Activated CD8-positive, alpha-beta memory T cell treated with anti-CD3 and anti-CD28 coated beads for 48 hours (primary cell): ENCODE data around the gene TMEM139.
"Not testable (repeated sequence)": the region's sequence is repeated elsewhere in the genome, so short reads cannot be mapped to it uniquely, and the experiment has no call there.

Source experiments
- DNase-seq, 3 experiments: peaks; one replicate each; pipeline ENCODE4 v3.0.0-alpha.2; 2020; ENCODE audit warnings: low read depth in 2 of 3, low spot score in 2 of 3

The TMEM139 gene

DNA sequence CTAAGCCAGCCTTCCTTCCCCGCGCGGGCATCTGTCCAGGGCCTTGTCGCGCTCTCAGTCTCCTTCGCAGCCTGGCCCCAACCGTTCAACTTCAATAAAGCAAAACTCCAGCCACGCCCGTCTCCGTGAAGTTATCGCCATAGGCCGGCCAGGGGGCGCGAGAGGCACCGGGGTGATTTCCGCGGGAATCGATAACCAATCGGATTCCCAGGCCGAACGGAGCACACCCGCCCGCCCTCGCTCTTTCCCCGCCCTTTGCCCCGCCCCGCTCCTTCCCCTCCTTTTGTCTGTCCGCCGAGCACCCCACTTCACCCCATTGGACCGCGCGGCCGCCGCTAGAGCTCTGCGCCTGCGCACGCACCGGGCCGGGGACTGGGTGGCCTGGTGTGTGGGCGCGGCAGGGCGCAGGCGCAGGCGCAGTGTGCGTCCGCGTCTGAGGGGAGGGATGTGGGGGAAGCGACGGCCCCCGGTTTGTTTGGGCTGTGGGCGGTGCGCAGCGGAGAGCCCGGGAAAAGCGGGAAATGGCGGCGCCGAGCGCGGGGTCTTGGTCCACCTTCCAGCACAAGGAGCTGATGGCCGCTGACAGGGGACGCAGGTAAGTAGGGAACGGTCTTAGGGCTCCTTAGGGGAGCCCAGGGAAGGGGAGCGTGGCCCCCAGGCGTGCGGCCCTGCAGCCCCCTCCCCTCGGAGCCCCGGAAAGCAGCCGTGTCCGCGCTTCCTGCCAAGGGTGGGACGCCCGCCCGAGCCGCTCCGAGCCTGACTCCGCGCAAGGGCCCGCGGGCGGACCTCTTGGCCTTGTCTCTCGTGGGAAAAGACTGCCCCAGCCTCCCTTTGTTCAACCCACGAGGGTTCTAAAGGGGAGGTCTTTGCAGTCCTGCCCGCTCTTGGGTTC, 3.4 kb downstream of the TMEM139 start, which contains the start of gene CASP2:
CASP2 (plus strand) TSS at position 417 of the 892 bp plus-strand sequence; CDS start at position 522, 105 bp downstream.
- peak; percentile 92 to 98 (median 96) for DNase-seq

DNA sequence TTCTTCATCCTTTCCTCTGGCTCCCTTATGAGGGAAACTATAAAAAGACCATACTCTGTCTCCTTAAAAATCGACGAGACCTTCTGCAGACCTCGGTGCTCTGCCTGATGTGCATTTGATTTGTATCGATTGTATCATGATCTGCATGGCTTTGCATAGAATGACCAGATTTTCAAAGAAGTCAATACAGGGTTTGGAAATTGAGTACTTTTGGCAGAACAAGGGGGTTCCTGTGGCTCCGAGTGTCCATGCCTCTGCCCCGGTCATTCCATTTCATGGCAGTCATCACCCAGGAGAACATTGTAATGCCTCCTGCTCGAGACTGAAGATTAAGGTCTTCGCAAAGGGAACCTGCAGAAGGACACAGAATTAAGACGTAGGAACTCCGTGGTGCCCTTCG, 4.1 kb downstream of the TMEM139 start:
- DNase-seq, result no peak

DNA sequence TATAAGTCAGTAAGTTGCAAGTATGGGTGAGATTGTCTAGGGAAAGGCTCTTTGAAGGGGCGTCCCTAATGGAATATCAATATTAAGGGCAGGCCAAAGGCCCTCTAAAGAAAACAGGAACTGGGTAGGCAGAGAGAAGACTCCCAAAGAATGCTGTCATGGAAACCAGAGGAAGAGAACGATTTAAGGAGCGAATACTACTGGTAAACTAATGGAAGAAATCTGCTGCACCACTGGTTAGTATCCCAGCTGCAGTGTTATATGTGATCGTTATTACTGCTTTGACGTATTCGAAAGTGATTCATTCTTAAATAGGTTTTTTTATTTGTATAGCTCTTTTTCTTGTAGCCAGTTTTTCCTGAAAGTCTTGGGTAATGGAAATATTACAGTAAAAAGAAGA, 4.7 kb downstream of the TMEM139 start:
- no peak for DNase-seq

DNA sequence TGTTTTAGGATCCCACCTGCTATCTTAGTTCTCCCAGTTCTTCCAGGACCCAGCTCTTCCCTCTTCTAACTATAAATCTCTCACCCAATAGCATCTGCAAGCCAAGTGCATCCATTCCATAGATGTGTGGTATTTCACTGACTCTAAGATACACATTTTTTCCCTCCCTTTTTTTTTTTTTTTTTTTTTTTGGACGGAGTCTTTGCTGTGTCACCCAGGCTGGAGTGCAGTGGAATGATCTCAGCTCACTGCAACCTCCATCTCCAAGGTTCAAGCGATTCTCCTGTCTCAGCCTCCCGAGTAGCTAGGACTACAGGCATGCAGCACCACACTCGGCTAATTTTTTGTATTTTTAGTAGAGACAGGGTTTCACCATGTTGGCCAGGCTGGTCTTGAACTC, 5.1 kb downstream of the TMEM139 start:
- not testable (repeated sequence) for DNase-seq

DNA sequence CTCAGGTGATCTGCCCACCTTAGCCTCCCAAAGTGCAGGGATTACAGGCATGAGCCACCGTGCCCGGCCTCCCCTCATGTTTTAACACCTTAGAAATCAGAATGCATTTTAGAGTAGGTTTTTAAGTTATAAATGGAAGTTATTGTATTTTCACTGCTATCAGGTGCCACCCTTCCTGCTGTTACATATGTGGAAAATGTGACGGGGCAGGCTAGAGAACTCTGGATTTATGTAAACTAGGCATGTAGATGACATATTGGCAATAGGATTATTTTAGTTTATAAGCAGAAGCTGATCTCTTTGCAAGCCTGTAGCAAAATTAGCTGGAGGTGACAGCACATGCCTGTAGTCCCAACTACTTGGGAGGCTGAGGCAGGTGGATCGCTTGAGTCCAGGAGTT, 5.5 kb downstream of the TMEM139 start:
- no peak for DNase-seq

DNA sequence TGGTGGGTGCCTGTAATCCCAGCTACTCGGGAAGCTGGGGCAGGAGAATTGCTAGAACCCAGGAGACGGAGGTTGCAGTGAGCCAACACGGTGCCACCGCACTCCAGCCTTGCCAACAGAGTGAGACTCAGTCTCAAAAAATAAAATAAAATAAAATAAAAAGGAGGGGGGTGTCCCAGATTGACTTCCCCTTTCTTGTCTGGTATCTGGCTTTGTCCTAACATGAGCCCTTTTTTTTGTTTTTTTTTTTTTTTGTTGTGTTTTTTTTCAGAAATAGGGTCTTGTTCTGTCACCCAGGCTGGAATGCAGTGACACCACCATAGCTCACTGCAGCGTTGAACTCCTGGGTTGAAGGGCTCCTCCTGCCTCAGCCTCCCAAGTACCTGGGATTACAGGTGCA, 8.1 kb downstream of the TMEM139 start:
- DNase-seq, result no peak

DNA sequence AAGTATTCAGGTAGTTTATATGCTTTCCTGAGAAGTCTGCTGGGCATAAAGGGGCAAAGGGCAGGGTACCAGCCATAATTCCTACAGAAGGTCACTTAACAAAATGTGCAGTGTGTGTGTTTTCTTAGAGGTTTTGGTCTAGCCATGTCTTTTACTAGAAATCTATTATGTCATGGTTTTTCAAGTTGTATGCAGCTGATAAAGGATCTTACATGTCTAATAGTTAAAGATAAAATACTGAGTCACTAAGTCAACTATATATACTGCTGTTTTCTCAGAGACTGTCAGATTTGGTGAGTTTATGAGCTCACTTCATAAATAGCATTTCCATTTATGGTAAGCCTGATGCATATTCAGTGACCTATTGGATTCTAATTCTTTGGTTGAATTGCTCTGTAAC, 11.1 kb downstream of the TMEM139 start:
- no peak for DNase-seq

DNA sequence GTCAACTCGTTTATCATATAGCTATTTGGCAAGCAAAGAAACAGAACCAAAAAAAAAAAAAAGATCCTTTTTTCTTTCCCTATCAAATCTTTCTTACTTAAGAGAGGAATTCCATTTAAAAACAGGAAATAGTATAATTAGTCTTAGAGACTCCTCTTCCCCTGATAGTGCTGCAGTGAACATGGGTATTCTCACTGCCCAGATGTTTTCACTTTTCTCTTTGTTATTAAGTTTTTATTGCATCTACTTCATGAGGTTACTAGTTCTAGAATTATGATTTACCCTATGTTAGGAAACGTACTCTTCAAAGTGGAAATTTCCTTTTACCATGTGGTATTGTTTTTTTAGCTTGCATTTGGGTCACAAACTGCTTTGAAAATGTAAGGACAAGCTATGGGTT, 11.9 kb downstream of the TMEM139 start:
- no peak for DNase-seq

DNA sequence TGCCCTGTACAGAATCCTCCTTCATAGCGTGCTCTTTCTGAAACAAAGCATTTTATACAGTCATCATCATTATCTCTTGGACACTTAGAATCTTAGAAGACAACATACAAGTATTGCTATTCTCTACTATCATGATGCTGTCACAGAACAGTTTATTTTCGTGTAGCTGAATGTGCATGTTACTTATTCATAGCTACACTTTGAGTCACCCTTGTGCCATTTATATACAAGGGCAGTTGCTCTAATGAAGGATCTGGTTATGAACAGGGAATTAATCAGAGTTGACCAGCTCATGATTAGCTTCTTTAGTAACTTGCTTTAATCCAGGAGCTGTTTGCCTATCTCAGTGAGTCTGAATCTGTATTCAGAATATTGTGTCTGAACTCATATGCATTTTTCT, 14.6 kb downstream of the TMEM139 start:
- DNase-seq, result no peak

DNA sequence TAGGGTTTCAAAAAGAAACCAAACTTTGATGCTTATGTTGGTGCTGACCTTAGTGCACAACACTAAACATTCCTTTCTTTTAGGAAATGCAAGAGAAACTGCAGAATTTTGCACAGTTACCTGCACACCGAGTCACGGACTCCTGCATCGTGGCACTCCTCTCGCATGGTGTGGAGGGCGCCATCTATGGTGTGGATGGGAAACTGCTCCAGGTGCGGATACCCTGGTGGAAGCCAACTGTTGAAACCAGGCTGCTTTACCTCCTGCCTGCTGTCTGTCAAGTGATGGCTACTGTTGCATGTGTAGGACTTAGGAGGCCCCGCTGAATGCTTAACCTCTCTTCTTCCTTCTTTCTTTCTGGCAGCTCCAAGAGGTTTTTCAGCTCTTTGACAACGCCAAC, 15.1 kb downstream of the TMEM139 start:
- DNase-seq, result no peak

DNA sequence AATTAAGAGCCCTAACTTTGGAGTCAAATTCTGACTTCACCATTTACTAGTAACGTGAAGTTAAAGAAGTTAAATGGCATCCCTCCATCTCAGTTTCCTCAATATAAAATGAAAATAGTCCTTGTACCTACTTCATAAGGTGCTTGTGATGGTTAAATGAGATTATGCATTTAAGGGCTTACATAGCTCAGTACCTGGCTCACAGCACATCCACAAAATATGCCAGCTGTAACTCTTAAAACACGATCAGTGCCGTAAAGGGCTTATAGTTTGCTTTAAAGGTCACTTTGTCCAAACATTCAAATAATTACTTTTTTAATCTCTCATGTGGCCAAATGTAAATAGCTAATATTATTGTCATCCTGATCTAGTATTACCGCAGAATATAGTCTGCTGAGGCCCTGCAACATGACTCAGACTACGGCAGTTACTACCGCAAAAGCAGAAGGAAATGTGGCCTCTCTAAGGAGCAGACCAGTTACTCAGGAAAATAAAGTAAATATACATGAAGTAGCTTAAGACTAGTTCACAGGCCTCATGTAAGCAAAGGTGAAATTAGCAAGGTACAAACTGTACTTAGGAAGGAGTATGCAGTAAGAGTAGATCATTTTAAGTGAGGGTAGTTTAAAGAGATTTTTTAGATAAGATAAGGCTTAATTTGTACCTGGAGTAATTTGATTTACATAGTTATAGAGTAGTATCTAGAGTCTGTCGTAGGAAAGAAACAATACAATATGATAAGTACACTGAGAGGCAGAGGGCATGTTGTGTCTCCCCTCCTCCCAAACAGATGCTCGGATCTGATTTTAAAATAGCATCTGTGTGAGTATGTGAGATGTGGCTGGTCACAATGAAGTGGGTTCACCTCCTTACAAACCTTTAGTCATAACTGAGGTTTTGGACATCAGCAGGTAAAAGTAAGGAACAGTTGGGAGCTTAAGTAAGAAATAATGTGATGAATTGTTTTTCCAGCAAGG, 16.5 kb downstream of the TMEM139 start:
- no peak for DNase-seq

DNA sequence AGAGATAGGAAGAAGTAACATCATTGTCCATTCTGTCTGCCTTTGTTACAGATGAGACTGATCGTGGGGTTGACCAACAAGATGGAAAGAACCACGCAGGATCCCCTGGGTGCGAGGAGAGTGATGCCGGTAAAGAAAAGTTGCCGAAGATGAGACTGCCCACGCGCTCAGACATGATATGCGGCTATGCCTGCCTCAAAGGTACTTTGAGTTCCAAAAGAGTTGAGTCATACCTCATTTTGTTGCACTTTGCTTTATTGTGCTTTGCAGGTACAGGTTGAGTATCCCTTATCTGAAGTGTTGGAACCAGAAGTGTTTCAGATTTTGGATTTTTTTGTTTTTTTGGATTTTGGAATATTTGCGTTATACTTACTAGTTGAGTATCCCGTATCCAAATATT, 19.0 kb downstream of the TMEM139 start:
- no peak for DNase-seq

DNA sequence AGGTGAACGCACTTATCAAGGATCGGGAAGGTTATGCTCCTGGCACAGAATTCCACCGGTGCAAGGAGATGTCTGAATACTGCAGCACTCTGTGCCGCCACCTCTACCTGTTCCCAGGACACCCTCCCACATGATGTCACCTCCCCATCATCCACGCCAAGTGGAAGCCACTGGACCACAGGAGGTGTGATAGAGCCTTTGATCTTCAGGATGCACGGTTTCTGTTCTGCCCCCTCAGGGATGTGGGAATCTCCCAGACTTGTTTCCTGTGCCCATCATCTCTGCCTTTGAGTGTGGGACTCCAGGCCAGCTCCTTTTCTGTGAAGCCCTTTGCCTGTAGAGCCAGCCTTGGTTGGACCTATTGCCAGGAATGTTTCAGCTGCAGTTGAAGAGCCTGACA, 20.2 kb downstream of the TMEM139 start:
- no peak for DNase-seq

DNA sequence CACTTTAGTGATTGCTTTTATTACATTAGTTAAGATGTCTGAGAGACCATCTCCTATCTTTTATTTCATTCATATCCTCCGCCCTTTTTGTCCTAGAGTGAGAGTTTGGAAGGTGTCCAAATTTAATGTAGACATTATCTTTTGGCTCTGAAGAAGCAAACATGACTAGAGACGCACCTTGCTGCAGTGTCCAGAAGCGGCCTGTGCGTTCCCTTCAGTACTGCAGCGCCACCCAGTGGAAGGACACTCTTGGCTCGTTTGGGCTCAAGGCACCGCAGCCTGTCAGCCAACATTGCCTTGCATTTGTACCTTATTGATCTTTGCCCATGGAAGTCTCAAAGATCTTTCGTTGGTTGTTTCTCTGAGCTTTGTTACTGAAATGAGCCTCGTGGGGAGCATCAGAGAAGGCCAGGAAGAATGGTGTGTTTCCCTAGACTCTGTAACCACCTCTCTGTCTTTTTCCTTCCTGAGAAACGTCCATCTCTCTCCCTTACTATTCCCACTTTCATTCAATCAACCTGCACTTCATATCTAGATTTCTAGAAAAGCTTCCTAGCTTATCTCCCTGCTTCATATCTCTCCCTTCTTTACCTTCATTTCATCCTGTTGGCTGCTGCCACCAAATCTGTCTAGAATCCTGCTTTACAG, 20.8 kb downstream of the TMEM139 start:
- peak in 2 of 3 experiments; percentile 43 to 55 for DNase-seq

DNA sequence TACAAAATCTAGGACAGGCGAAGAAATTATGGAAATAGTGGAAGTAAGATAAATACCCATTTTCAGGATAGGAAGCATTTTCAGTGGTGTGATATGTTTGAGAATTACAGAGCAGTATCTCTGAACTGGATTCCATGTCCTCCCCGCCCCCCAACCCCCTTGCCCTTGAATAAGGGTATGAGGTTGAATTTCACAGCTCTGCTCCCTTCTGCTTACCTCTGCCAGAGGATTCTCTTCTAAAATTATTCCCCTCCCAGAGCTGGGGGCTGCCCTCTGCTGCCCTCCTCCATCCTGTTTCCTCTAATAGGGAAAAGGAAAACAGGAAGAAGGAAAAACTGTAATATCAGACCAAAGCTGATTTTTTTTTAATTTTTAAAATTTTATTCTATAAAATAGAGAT, 23.9 kb downstream of the TMEM139 start:
- no peak for DNase-seq

DNA sequence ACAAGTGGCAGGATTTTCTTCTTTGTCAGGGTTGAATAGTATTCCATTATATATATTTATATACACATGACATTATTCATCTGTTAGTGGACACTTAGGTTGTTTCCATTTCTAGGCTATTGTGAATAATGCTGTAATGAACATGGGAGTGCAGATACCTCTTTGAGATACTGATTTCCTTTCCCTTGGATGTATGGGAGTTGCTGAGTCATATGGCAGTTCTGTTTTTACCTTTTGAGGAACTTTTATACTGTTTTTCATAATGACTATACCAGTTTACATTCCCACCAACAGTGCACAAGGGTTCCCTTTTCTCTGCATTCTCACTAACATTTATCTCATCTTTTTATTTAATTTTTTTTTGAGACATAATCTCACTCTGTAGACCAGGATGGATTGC, 29.4 kb downstream of the TMEM139 start:
- no peak for DNase-seq

DNA sequence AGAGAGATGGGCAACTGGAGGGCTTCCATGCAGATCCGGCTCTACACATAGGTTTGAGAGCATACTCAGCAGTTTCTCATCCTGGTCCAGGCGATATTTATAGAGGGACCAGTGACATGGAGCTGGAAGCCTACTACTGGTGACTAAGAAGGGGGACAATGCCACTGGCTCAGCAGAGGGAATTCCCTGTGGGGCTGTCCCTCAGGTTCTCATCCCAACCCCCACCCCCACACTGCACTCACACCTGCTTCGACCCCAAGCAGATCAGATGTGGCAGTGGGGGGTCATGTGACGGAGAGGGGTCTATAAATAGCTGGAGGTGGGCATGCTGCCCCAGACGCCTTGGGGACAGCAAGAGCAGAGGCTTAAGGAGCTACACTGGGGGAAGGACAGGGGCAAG, 31.0 kb downstream of the TMEM139 start, which contains the start of gene CLCN1:
CLCN1 (plus strand) TSS at position 336 of the 400 bp plus-strand sequence. CDS start 102 bp downstream, outside the sequence.
- no peak for DNase-seq

DNA sequence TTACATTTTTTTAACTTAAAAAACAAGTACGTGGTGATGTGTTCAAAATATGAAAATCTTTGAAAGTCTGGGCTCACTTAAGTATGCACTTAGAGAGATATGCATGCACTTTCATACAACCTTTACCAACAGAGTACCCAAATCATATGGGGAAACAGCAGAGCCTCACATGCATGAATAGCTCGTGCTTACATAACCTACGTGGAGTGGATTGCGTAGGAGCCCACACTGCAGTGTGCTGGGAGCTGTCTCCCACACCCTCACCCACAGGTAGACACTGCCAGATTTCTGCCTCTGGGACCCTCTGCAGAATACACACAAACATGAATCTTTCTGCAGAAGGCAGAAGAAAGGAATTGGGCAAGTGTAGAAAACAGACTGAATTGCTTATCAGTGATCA, 31.7 kb downstream of the TMEM139 start:
- no peak for DNase-seq

DNA sequence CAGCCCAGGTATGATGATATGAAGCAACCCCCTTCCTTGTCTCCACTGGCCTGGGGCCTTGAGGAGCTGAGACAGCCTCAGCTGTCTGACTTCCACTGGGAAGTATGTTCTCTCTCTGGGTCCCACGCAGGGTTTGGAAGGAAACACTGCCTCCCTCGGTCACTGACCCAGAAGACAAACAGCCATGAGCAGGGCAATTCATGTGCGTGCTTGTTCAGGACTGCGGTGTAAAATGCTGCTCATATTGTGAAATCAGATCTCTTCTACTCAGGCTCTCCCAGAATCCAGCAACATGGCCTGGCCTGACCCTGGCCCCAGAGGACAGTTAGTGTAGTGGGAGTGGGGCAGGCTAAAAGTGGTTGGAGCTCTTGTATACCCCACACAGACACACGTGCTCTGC, 33.9 kb downstream of the TMEM139 start:
- DNase-seq, result no peak

DNA sequence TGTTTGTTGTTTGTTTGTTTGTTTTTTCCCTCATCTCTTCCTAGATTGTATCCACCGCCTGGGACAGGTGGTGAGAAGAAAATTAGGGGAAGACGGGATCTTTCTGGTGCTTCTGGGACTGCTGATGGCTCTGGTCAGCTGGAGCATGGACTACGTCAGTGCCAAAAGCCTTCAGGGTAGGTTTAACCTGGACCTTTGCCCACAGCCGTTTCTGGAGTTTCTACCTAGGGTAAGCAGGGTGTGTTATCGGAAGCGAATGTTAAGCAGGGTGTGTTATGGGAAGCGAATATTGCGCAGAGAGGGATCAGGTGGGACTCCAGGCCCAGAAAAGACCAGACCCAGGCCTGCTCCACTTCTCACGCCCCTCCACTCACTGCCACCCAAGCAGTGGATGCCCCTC, 35.9 kb downstream of the TMEM139 start:
- no peak for DNase-seq

DNA sequence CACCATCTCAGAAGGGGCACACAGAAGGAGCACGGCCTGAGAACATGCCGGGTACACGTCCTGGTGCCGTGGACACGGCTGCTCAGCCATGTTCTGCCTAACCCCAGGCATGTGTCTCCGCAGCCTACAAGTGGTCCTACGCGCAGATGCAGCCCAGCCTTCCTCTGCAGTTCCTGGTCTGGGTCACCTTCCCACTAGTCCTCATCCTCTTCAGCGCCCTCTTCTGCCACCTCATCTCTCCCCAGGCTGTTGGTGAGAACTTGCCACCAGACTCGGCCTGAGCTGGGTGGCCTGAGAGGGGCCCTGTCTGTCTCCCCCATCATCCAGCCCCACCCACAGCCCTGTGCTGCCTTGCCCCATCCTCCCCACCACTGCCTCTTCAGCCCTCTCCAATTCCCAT, 36.5 kb downstream of the TMEM139 start:
- no peak for DNase-seq
